ENCODE data around the gene PRR20E. TPM values are rescaled to one million over a fixed set of nuclear protein-coding genes. Genes with fewer than 3 reads are reported as not detected.
"Not testable (repeated sequence)": the region's sequence is repeated elsewhere in the genome, so short reads cannot be mapped to it uniquely, and the experiment has no call there.

Gene PRR20E
- not detected in 2 replicates for total RNA-seq (ENCODE audit: low replicate concordance)
- long read RNA-seq: 0 reads

GRCh38 chr13:57166897-57167296, at the start of gene PRR20E:
Gene PRR20E (plus strand): TSS chr13:57167197. CDS start chr13:57167584, 387 bp downstream.
- not testable (repeated sequence) for H3K9me3 Mint-ChIP-seq; H3K36me3 Mint-ChIP-seq; H3K27ac Mint-ChIP-seq; DNase-seq (ENCODE audit: extremely low spot score, unreplicated experiment); H3K4me1 Mint-ChIP-seq (ENCODE audit: unreplicated experiment); H3K4me3 Mint-ChIP-seq; H3K27me3 Mint-ChIP-seq

GRCh38 chr13:57123681-57124080, 43.3 kb upstream of the PRR20E start:
- Mint-ChIP-seq H3K4me1 (ENCODE audit: unreplicated experiment) (no peaks in the 10 kb centered on the region), H3K27me3 (no peaks in the 10 kb centered on the region), H3K9me3 (no peaks in the 10 kb centered on the region), H3K36me3 (no peaks in the 10 kb centered on the region), H3K27ac (no peak overlapping the region), H3K4me3 (no peak overlapping the region)
- TF ChIP-seq CTCF (conservative IDR thresholded peaks at IDR 0.05): no peak
- DNase-seq (ENCODE audit: extremely low spot score, unreplicated experiment): no peak

- H3K4me3 Mint-ChIP-seq: no peak overlapping the region
These were observed 38.1 kb upstream of the PRR20E start for GRCh38 chr13:57128909-57129308.

GRCh38 chr13:57136093-57136492, 30.9 kb upstream of the PRR20E start:
- DNase-seq (ENCODE audit: extremely low spot score, unreplicated experiment): no peak
- no peaks in the 10 kb centered on the region for H3K9me3 Mint-ChIP-seq
- H3K27ac Mint-ChIP-seq: no peak overlapping the region
- H3K4me3 Mint-ChIP-seq: no peak overlapping the region
- H3K27me3 Mint-ChIP-seq: no peaks in the 10 kb centered on the region
- no peaks in the 10 kb centered on the region for H3K4me1 Mint-ChIP-seq (ENCODE audit: unreplicated experiment)
- no peak for TF ChIP-seq CTCF (conservative IDR thresholded peaks at IDR 0.05)
- H3K36me3 Mint-ChIP-seq: no peaks in the 10 kb centered on the region

More at GRCh38 chr13:57128909-57129308, 38.1 kb upstream of the PRR20E start:
- Mint-ChIP-seq H3K27me3 (no peaks in the 10 kb centered on the region), H3K4me1 (ENCODE audit: unreplicated experiment) (no peaks in the 10 kb centered on the region), H3K27ac (no peak overlapping the region), H3K9me3 (no peaks in the 10 kb centered on the region), H3K36me3 (no peaks in the 10 kb centered on the region)
- TF ChIP-seq CTCF (conservative IDR thresholded peaks at IDR 0.05): no peak
- DNase-seq (ENCODE audit: extremely low spot score, unreplicated experiment): no peak

GRCh38 chr13:57137585-57137984, 29.4 kb upstream of the PRR20E start:
- Mint-ChIP-seq H3K27ac (no peak overlapping the region), H3K36me3 (no peaks in the 10 kb centered on the region), H3K27me3 (no peaks in the 10 kb centered on the region), H3K4me1 (ENCODE audit: unreplicated experiment) (no peaks in the 10 kb centered on the region), H3K4me3 (no peak overlapping the region), H3K9me3 (no peaks in the 10 kb centered on the region)
- no peak for TF ChIP-seq CTCF (conservative IDR thresholded peaks at IDR 0.05)
- no peak for DNase-seq (ENCODE audit: extremely low spot score, unreplicated experiment)

GRCh38 chr13:57138988-57139387, 28.0 kb upstream of the PRR20E start:
- Mint-ChIP-seq H3K4me1 (ENCODE audit: unreplicated experiment) (no peaks in the 10 kb centered on the region), H3K27ac (no peak overlapping the region), H3K4me3 (no peak overlapping the region), H3K36me3 (no peaks in the 10 kb centered on the region), H3K27me3 (no peaks in the 10 kb centered on the region), H3K9me3 (no peaks in the 10 kb centered on the region)
- TF ChIP-seq CTCF (conservative IDR thresholded peaks at IDR 0.05): no peak
- DNase-seq (ENCODE audit: extremely low spot score, unreplicated experiment): no peak

- H3K4me1 Mint-ChIP-seq (ENCODE audit: unreplicated experiment); H3K9me3 Mint-ChIP-seq; DNase-seq (ENCODE audit: extremely low spot score, unreplicated experiment); H3K36me3 Mint-ChIP-seq; H3K27ac Mint-ChIP-seq; H3K4me3 Mint-ChIP-seq; H3K27me3 Mint-ChIP-seq: not testable (repeated sequence)
These were observed 27.2 kb upstream of the PRR20E start for GRCh38 chr13:57139781-57140180.

- DNase-seq (ENCODE audit: extremely low spot score, unreplicated experiment); H3K27me3 Mint-ChIP-seq; H3K27ac Mint-ChIP-seq; H3K4me3 Mint-ChIP-seq; H3K36me3 Mint-ChIP-seq; H3K9me3 Mint-ChIP-seq; H3K4me1 Mint-ChIP-seq (ENCODE audit: unreplicated experiment): not testable (repeated sequence)
These were observed 26.6 kb upstream of the PRR20E start, which contains the start of gene PRR20A for GRCh38 chr13:57140235-57140968. Gene PRR20A (plus strand): TSS chr13:57140918. CDS start chr13:57141305, 387 bp downstream.

- H3K36me3 Mint-ChIP-seq; H3K4me3 Mint-ChIP-seq; H3K27ac Mint-ChIP-seq; H3K27me3 Mint-ChIP-seq; H3K4me1 Mint-ChIP-seq (ENCODE audit: unreplicated experiment); DNase-seq (ENCODE audit: extremely low spot score, unreplicated experiment); H3K9me3 Mint-ChIP-seq: not testable (repeated sequence)
These were observed 19.8 kb upstream of the PRR20E start, which contains the start of gene PRR20B for GRCh38 chr13:57147188-57147587. Gene PRR20B (plus strand): TSS chr13:57147488. CDS start chr13:57147875, 387 bp downstream.

All from type B pancreatic cell (in vitro differentiated cells).